Measurements from ENCODE around the gene SPATA31D3. TPM values are rescaled to one million over a fixed set of nuclear protein-coding genes. Genes with fewer than 3 reads are reported as not detected.
"Not testable (repeated sequence)": the region's sequence is repeated elsewhere in the genome, so short reads cannot be mapped to it uniquely, and the experiment has no call there.

SPATA31D3 gene
- total RNA-seq, 4 donors from 2014 or later, result not detected

- 65% methylated on average over 6 of the region's 6 CpGs for WGBS
- Histone ChIP-seq H3K4me3 (no peak overlapping the region), H3K36me3 (no peaks in the 10 kb centered on the region), H3K9me3 (no peaks in the 10 kb centered on the region), H3K27me3 (no peaks in the 10 kb centered on the region), H3K4me1 (peaks cover 4% of the 10 kb centered on the region), H3K27ac (no peak overlapping the region)
- DNase-seq (ENCODE audit: low spot score in 2 of 2), result no peak
- TF ChIP-seq POLR2A (IDR thresholded peaks at IDR 0.05) (no peak), CTCF (IDR thresholded peaks at IDR 0.05) (no peak), POLR2AphosphoS5 (IDR thresholded peaks at IDR 0.05) (no peak), EP300 (IDR thresholded peaks at IDR 0.05) (no peak)
These were observed 41.6 kb downstream of the SPATA31D3 start for GRCh38 chr9:81984928-81985327.

- H3K36me3 ChIP-seq, result no peaks in the 10 kb centered on the region
- DNase-seq (ENCODE audit: low spot score in 2 of 2), result no peak
- 57% methylated on average over 1 of the region's 1 CpG for WGBS
- no peak overlapping the region for H3K4me3 ChIP-seq
- H3K27ac ChIP-seq, result no peak overlapping the region
- H3K27me3 ChIP-seq, result no peaks in the 10 kb centered on the region
- H3K4me1 ChIP-seq, result peaks cover 4% of the 10 kb centered on the region
- H3K9me3 ChIP-seq, result no peaks in the 10 kb centered on the region
- TF ChIP-seq CTCF (IDR thresholded peaks at IDR 0.05) (no peak), EP300 (IDR thresholded peaks at IDR 0.05) (no peak)
These were observed 42.8 kb downstream of the SPATA31D3 start for GRCh38 chr9:81986051-81986450.

- H3K27me3 ChIP-seq; H3K27ac ChIP-seq; H3K4me1 ChIP-seq; H3K4me3 ChIP-seq; H3K36me3 ChIP-seq; H3K9me3 ChIP-seq; DNase-seq (ENCODE audit: low spot score in 2 of 2): not testable (repeated sequence)
- 79% methylated on average over 1 of the region's 1 CpG for WGBS
These were observed 45.2 kb downstream of the SPATA31D3 start, which contains the start of gene SPATA31D1 for GRCh38 chr9:81988472-81988871. SPATA31D1 (plus strand) TSS chr9:81988772; CDS start chr9:81988819, 47 bp downstream.

GRCh38 chr9:81989700-81990099 is 46.4 kb downstream of the SPATA31D3 start:
- Histone ChIP-seq H3K36me3 (no peaks in the 10 kb centered on the region), H3K4me3 (no peak overlapping the region), H3K4me1 (peaks cover 4% of the 10 kb centered on the region), H3K27ac (no peak overlapping the region), H3K9me3 (no peaks in the 10 kb centered on the region), H3K27me3 (no peaks in the 10 kb centered on the region)
- no peak for DNase-seq (ENCODE audit: low spot score in 2 of 2)
- no peak for TF ChIP-seq CTCF (IDR thresholded peaks at IDR 0.05)
- TF ChIP-seq POLR2AphosphoS5 (IDR thresholded peaks at IDR 0.05), result no peak
- TF ChIP-seq EP300 (IDR thresholded peaks at IDR 0.05), result no peak
- TF ChIP-seq POLR2A (IDR thresholded peaks at IDR 0.05), result no peak
- 100% methylated on average over 1 of the region's 1 CpG for WGBS

- no peak for TF ChIP-seq POLR2AphosphoS5 (IDR thresholded peaks at IDR 0.05)
- no peak for TF ChIP-seq EP300 (IDR thresholded peaks at IDR 0.05)
- no peak for TF ChIP-seq CTCF (IDR thresholded peaks at IDR 0.05)
- TF ChIP-seq POLR2A (IDR thresholded peaks at IDR 0.05), result no peak
- WGBS, result 83% methylated on average over 5 of the region's 5 CpGs
These were observed 50.4 kb downstream of the SPATA31D3 start for GRCh38 chr9:81993656-81994055.

More at GRCh38 chr9:81993656-81994055, 50.4 kb downstream of the SPATA31D3 start:
- DNase-seq (ENCODE audit: low spot score in 2 of 2), result no peak
- Histone ChIP-seq H3K4me3 (no peak overlapping the region), H3K27ac (no peak overlapping the region), H3K9me3 (no peaks in the 10 kb centered on the region), H3K4me1 (no peaks in the 10 kb centered on the region), H3K36me3 (no peaks in the 10 kb centered on the region), H3K27me3 (no peaks in the 10 kb centered on the region)

Other genes with a start within 250 kb of the SPATA31D3 start
- not detected for gene SPATA31D4, start 15.1 kb upstream of the SPATA31D3 start, total RNA-seq
- under 1 TPM in 1 of 4 donors, not detected in 3; 0.13 TPM for gene SPATA31D1, start 45.3 kb downstream of the SPATA31D3 start, total RNA-seq